Skeletal muscle satellite cell (primary cell): Measurements from ENCODE around the gene MFAP4.

Experiments used
- H3K27me3 ChIP-seq: 2 replicates; pipeline ENCODE4 v1.7.0; 2013; ENCODE audit warnings: low read length; ENCODE audit not compliant: control insufficient read depth, insufficient read depth
- H3K36me3 ChIP-seq: 2 replicates; pipeline ENCODE4 v1.7.0; 2013; ENCODE audit warnings: mild to moderate bottlenecking, control low read depth, low read length; ENCODE audit not compliant: insufficient read depth
- H3K4me1 ChIP-seq: 2 replicates; pipeline ENCODE4 v1.7.0; 2013; ENCODE audit warnings: low read length; ENCODE audit not compliant: control insufficient read depth, insufficient read depth
- H3K4me2 ChIP-seq: 2 replicates; pipeline ENCODE4 v1.7.0; 2013; ENCODE audit warnings: mild to moderate bottlenecking, low read length
- H3K4me3 ChIP-seq: 2 replicates; pipeline ENCODE4 v1.7.0; 2013; ENCODE audit warnings: low read length
- H3K9ac ChIP-seq: 2 replicates; pipeline ENCODE4 v1.7.0; 2013; ENCODE audit warnings: mild to moderate bottlenecking, low read depth, low read length, moderate library complexity
- H3K9me3 ChIP-seq: replicated peaks from 2 replicates; pipeline ENCODE4 v1.7.0; 2013; ENCODE audit warnings: mild to moderate bottlenecking, control low read depth, low read length

MFAP4 gene

GRCh38 chr17:19391432-19391831 lies 4.4 kb upstream of the MFAP4 start:
- Histone ChIP-seq H3K4me1 (peaks cover 33% of the 10 kb centered on the region), H3K9ac (no peak overlapping the region), H3K36me3 (no peaks in the 10 kb centered on the region), H3K4me2 (no peak overlapping the region), H3K27me3 (no peaks in the 10 kb centered on the region), H3K9me3 (no peaks in the 10 kb centered on the region), H3K4me3 (no peak overlapping the region)

GRCh38 chr17:19390951-19391350 lies 4.0 kb upstream of the MFAP4 start:
- H3K9ac ChIP-seq: no peak overlapping the region
- no peak overlapping the region for H3K4me3 ChIP-seq
- H3K4me2 ChIP-seq: no peak overlapping the region
- H3K9me3 ChIP-seq: no peaks in the 10 kb centered on the region
- no peaks in the 10 kb centered on the region for H3K36me3 ChIP-seq
- peaks cover 38% of the 10 kb centered on the region for H3K4me1 ChIP-seq
- no peaks in the 10 kb centered on the region for H3K27me3 ChIP-seq

GRCh38 chr17:19388791-19389785 lies 2.1 kb upstream of the MFAP4 start:
- H3K4me3 ChIP-seq: no peak overlapping the region
- H3K27me3 ChIP-seq: no peaks in the 10 kb centered on the region
- no peak overlapping the region for H3K4me2 ChIP-seq
- no peaks in the 10 kb centered on the region for H3K9me3 ChIP-seq
- peaks cover 6% of the 10 kb centered on the region for H3K36me3 ChIP-seq
- H3K9ac ChIP-seq: no peak overlapping the region
- peaks cover 55% of the 10 kb centered on the region for H3K4me1 ChIP-seq

- Histone ChIP-seq H3K36me3 (peaks cover 15% of the 10 kb centered on the region), H3K4me2 (peak overlapping the region; percentile 57), H3K9me3 (no peaks in the 10 kb centered on the region), H3K4me1 (peaks cover 62% of the 10 kb centered on the region), H3K27me3 (no peaks in the 10 kb centered on the region), H3K9ac (no peak overlapping the region), H3K4me3 (no peak overlapping the region)
Observed at GRCh38 chr17:19387921-19388521, 1.0 kb upstream of the MFAP4 start.

GRCh38 chr17:19386051-19386929 lies 700 bp downstream of the MFAP4 start:
- H3K27me3 ChIP-seq: no peaks in the 10 kb centered on the region
- H3K36me3 ChIP-seq: peaks cover 29% of the 10 kb centered on the region
- H3K4me2 ChIP-seq: peak overlapping the region; percentile 73
- peak overlapping the region; percentile 11 for H3K9ac ChIP-seq
- peak overlapping the region; percentile 37 for H3K4me3 ChIP-seq
- no peaks in the 10 kb centered on the region for H3K9me3 ChIP-seq
- H3K4me1 ChIP-seq: peaks cover 56% of the 10 kb centered on the region

GRCh38 chr17:19385521-19385983 lies 1.4 kb downstream of the MFAP4 start:
- H3K9me3 ChIP-seq: no peaks in the 10 kb centered on the region
- H3K4me2 ChIP-seq: peak overlapping the region; percentile 12
- no peak overlapping the region for H3K9ac ChIP-seq
- no peaks in the 10 kb centered on the region for H3K27me3 ChIP-seq
- H3K36me3 ChIP-seq: peaks cover 37% of the 10 kb centered on the region
- H3K4me1 ChIP-seq: peaks cover 54% of the 10 kb centered on the region
- no peak overlapping the region for H3K4me3 ChIP-seq

GRCh38 chr17:19384723-19385391 lies 2.1 kb downstream of the MFAP4 start:
- H3K4me2 ChIP-seq: peak overlapping the region; percentile 12
- no peak overlapping the region for H3K4me3 ChIP-seq
- peaks cover 54% of the 10 kb centered on the region for H3K4me1 ChIP-seq
- H3K9me3 ChIP-seq: no peaks in the 10 kb centered on the region
- H3K36me3 ChIP-seq: peaks cover 42% of the 10 kb centered on the region
- no peaks in the 10 kb centered on the region for H3K27me3 ChIP-seq
- H3K9ac ChIP-seq: peak overlapping the region; percentile 4

GRCh38 chr17:19383681-19384470 lies 3.1 kb downstream of the MFAP4 start:
- H3K9me3 ChIP-seq: no peaks in the 10 kb centered on the region
- no peak overlapping the region for H3K4me2 ChIP-seq
- no peaks in the 10 kb centered on the region for H3K27me3 ChIP-seq
- H3K36me3 ChIP-seq: peaks cover 47% of the 10 kb centered on the region
- no peak overlapping the region for H3K9ac ChIP-seq
- no peak overlapping the region for H3K4me3 ChIP-seq
- H3K4me1 ChIP-seq: peaks cover 60% of the 10 kb centered on the region

- Histone ChIP-seq H3K4me1 (peaks cover 52% of the 10 kb centered on the region), H3K4me3 (no peak overlapping the region), H3K36me3 (peaks cover 47% of the 10 kb centered on the region), H3K9ac (no peak overlapping the region), H3K4me2 (no peak overlapping the region), H3K9me3 (no peaks in the 10 kb centered on the region), H3K27me3 (no peaks in the 10 kb centered on the region)
Observed at GRCh38 chr17:19382531-19383444, 4.2 kb downstream of the MFAP4 start.
